Nephron progenitor cell (in vitro differentiated cells): ENCODE data around the gene LUZP2.

Experiments
- DNase-seq: peaks from one replicate; pipeline ENCODE4 v3.0.0; 2021
- H3K27ac Mint-ChIP-seq: 2 replicates; pipeline ENCODE4 v1.8.0; 2021; ENCODE audit warnings: mild to moderate bottlenecking, moderate library complexity, mixed read lengths
- H3K27me3 Mint-ChIP-seq: 2 replicates; pipeline ENCODE4 v1.8.0; 2021; ENCODE audit warnings: mild to moderate bottlenecking, low read depth, mixed read lengths; ENCODE audit not compliant: poor library complexity
- H3K36me3 Mint-ChIP-seq: 2 replicates; pipeline ENCODE4 v1.8.0; 2021; ENCODE audit warnings: low read depth, mixed read lengths
- H3K4me1 Mint-ChIP-seq: 2 replicates; pipeline ENCODE4 v1.8.0; 2021; ENCODE audit warnings: mixed read lengths
- H3K4me3 Mint-ChIP-seq: 2 replicates; pipeline ENCODE4 v1.8.0; 2021; ENCODE audit warnings: mild to moderate bottlenecking, moderate library complexity, mixed read lengths
- H3K9me3 Mint-ChIP-seq: 2 replicates; pipeline ENCODE4 v1.8.0; 2021; ENCODE audit warnings: mild to moderate bottlenecking, moderate library complexity, mixed read lengths
- CTCF ChIP-seq: fragments of 200-600 bp; sonication (generic); IDR thresholded peaks from 2 replicates; pipeline ENCODE4 v1.5.0; 2021; ENCODE audit warnings: antibody characterized with exemption

LUZP2 gene

GRCh38 chr11:24560324-24560723, 63.5 kb downstream of the LUZP2 start:
- no peak for TF ChIP-seq CTCF
- no peaks in the 10 kb centered on the region for H3K9me3 Mint-ChIP-seq
- no peaks in the 10 kb centered on the region for H3K36me3 Mint-ChIP-seq
- H3K4me3 Mint-ChIP-seq: no peak overlapping the region
- no peaks in the 10 kb centered on the region for H3K27me3 Mint-ChIP-seq
- peaks cover 16% of the 10 kb centered on the region for H3K4me1 Mint-ChIP-seq
- no peak for DNase-seq
- no peak overlapping the region for H3K27ac Mint-ChIP-seq

- Mint-ChIP-seq H3K36me3 (no peaks in the 10 kb centered on the region), H3K9me3 (no peaks in the 10 kb centered on the region), H3K4me1 (no peaks in the 10 kb centered on the region), H3K27ac (no peak overlapping the region), H3K4me3 (no peak overlapping the region), H3K27me3 (no peaks in the 10 kb centered on the region)
- TF ChIP-seq CTCF: no peak
- DNase-seq: no peak
Measured at GRCh38 chr11:24567380-24567779, 70.5 kb downstream of the LUZP2 start.

GRCh38 chr11:24572376-24572775, 75.5 kb downstream of the LUZP2 start:
- TF ChIP-seq CTCF: no peak
- DNase-seq: no peak
- Mint-ChIP-seq H3K4me1 (no peaks in the 10 kb centered on the region), H3K9me3 (no peaks in the 10 kb centered on the region), H3K27ac (no peak overlapping the region), H3K27me3 (no peaks in the 10 kb centered on the region), H3K4me3 (no peak overlapping the region), H3K36me3 (no peaks in the 10 kb centered on the region)

- no peaks in the 10 kb centered on the region for H3K36me3 Mint-ChIP-seq
- H3K27ac Mint-ChIP-seq: no peak overlapping the region
- DNase-seq: no peak
- no peaks in the 10 kb centered on the region for H3K27me3 Mint-ChIP-seq
- no peaks in the 10 kb centered on the region for H3K9me3 Mint-ChIP-seq
- no peak for TF ChIP-seq CTCF
- H3K4me1 Mint-ChIP-seq: no peaks in the 10 kb centered on the region
- no peak overlapping the region for H3K4me3 Mint-ChIP-seq
Measured at GRCh38 chr11:24574461-24574860, 77.6 kb downstream of the LUZP2 start.

GRCh38 chr11:24575392-24575791, 78.5 kb downstream of the LUZP2 start:
- no peak overlapping the region for H3K27ac Mint-ChIP-seq
- no peaks in the 10 kb centered on the region for H3K27me3 Mint-ChIP-seq
- no peaks in the 10 kb centered on the region for H3K9me3 Mint-ChIP-seq
- no peak for TF ChIP-seq CTCF
- H3K4me1 Mint-ChIP-seq: no peaks in the 10 kb centered on the region
- DNase-seq: no peak
- no peaks in the 10 kb centered on the region for H3K36me3 Mint-ChIP-seq
- H3K4me3 Mint-ChIP-seq: no peak overlapping the region

DNA sequence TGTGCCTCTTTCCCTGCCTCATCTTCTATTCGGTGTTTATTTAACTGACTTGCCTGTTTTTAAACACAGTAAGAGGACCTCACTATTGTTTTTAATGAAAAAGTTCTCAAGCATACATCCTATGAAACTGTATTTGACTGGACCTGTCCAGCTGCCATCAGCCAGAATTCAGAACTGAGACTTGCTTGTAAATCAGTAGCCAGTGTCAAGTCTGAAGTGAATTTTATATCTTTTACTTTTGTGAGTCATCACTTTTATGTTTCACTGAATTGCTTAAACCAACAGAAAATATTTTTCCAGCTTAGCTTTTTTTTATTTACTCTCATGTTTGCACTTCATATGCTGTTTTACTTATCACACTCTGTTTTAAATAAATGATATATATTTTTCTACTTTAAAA, 88.3 kb downstream of the LUZP2 start:
- Mint-ChIP-seq H3K9me3 (no peaks in the 10 kb centered on the region), H3K4me3 (no peak overlapping the region), H3K4me1 (peaks cover 5% of the 10 kb centered on the region), H3K27ac (no peak overlapping the region), H3K36me3 (no peaks in the 10 kb centered on the region), H3K27me3 (no peaks in the 10 kb centered on the region)
- no peak for TF ChIP-seq CTCF
- DNase-seq: no peak
